Keratinocyte (primary cell): ENCODE results near the gene PNMA1. TPM values are rescaled to one million over a fixed set of nuclear protein-coding genes. Genes with fewer than 3 reads are reported as not detected.

Experiments used
- DNase-seq: peaks from one replicate; pipeline ENCODE4 v3.0.0-alpha.2; 2011; ENCODE audit warnings: low read depth, missing footprints, low spot score
- FAIRE-seq: peaks from 2 replicates; lab custom pipeline; 2011; peaks lifted over from hg19 to GRCh38; lab: Jason Lieb, UNC
- H2AFZ ChIP-seq: 2 replicates; pipeline ENCODE4 v1.6.0; 2012; ENCODE audit warnings: low read length, control low read depth, inconsistent platforms; ENCODE audit not compliant: control insufficient read depth
- H3K27ac ChIP-seq: 2 replicates; pipeline ENCODE4 v1.5.1; 2011; ENCODE audit warnings: low read length; ENCODE audit not compliant: control insufficient read depth, insufficient read depth
- H3K27me3 ChIP-seq: 3 replicates; pipeline ENCODE4 v1.6.0; 2011; ENCODE audit warnings: low read length; ENCODE audit not compliant: control insufficient read depth, insufficient read depth; ENCODE audit errors: extremely low read depth
- H3K36me3 ChIP-seq, 2 experiments: 2 replicates in 1 of 2; 3 replicates in 1 of 2; pipeline ENCODE4 v1.5.1; 2011; ENCODE audit warnings: low read length in 2 of 2, mild to moderate bottlenecking in 1 of 2; ENCODE audit not compliant: control insufficient read depth in 2 of 2, insufficient read depth in 2 of 2; ENCODE audit errors: extremely low read depth in 1 of 2
- H3K4me1 ChIP-seq: 3 replicates; pipeline ENCODE4 v1.5.1; 2011; ENCODE audit warnings: low read length; ENCODE audit not compliant: control insufficient read depth, insufficient read depth; ENCODE audit errors: extremely low read depth
- H3K4me2 ChIP-seq: 3 replicates; pipeline ENCODE4 v1.6.0; 2011; ENCODE audit warnings: low read depth, low read length; ENCODE audit not compliant: control insufficient read depth, insufficient read depth; ENCODE audit errors: extremely low read depth
- H3K4me3 ChIP-seq, 3 experiments: fragments of 200-600 bp in 1 of 3; sonication (generic) in 1 of 3; 2 replicates in 2 of 3; 3 replicates in 1 of 3; pipeline ENCODE4 v1.5.1; 2011 to 2016; ENCODE audit warnings: low read length in 3 of 3, mild to moderate bottlenecking in 3 of 3, control low read depth in 2 of 3, inconsistent platforms in 1 of 3, low read depth in 1 of 3, mixed read lengths in 1 of 3, mixed run types in 1 of 3, moderate library complexity in 1 of 3; ENCODE audit not compliant: control insufficient read depth in 2 of 3, insufficient read depth in 2 of 3; ENCODE audit errors: extremely low read depth in 1 of 3
- H3K79me2 ChIP-seq: 2 replicates; pipeline ENCODE4 v1.6.0; 2012; ENCODE audit warnings: low read length; ENCODE audit not compliant: control insufficient read depth, insufficient read depth
- H3K9ac ChIP-seq: 3 replicates; pipeline ENCODE4 v1.6.0; 2011; ENCODE audit warnings: low read length; ENCODE audit not compliant: control insufficient read depth, insufficient read depth; ENCODE audit errors: extremely low read depth
- H3K9me1 ChIP-seq: 3 replicates; pipeline ENCODE4 v1.6.0; 2011; ENCODE audit warnings: low read length; ENCODE audit not compliant: control insufficient read depth, insufficient read depth; ENCODE audit errors: extremely low read depth
- H3K9me3 ChIP-seq: 2 replicates; pipeline ENCODE4 v1.5.1; 2012; ENCODE audit warnings: low read depth, low read length; ENCODE audit not compliant: control insufficient read depth
- H4K20me1 ChIP-seq: 3 replicates; pipeline ENCODE4 v1.6.0; 2011; ENCODE audit warnings: low read length; ENCODE audit not compliant: control insufficient read depth, insufficient read depth; ENCODE audit errors: extremely low read depth
- EZH2 ChIP-seq: IDR thresholded peaks from one replicate; pipeline ENCODE4 v1.6.1; 2012; ENCODE audit warnings: inconsistent platforms, mild to moderate bottlenecking, low read length, moderate library complexity
- dilution Hi-C: fragments of 300-500 bp; cut with MboI; formaldehyde crosslinking; loops from one replicate; pipeline ENCODE4 v1.7.0; 2020; ENCODE audit warnings: low sequenced_read_pairs; ENCODE audit not compliant: extremely low pct_ligation_motif_present
- polyA plus RNA-seq, 5 experiments: library from polyadenylated mRNA; depleted of rRNA in 3 of 5; stranded (reverse) in 3 of 5; stranded (forward) in 1 of 5; unstranded in 1 of 5; fragments of >200 nt; gene quantifications; 1 replicate in 1 of 5; 2 replicates in 3 of 5; 3 replicates in 1 of 5; pipeline versions ENCODE4 v1.2.1 to v1.2.3, GENCODE V29; 2011 to 2012; ENCODE audit warnings: missing spikeins in 2 of 5, low read depth in 1 of 5, low replicate concordance in 1 of 5
- TF ChIP-seq, protein P1 (sequence below), 3 experiments: IDR thresholded peaks in 1 of 3; conservative IDR thresholded peaks in 1 of 3; optimal IDR thresholded peaks in 1 of 3; 2 replicates in 2 of 3; 3 replicates in 1 of 3; pipeline versions ENCODE3 to v1.5.1; 2011; ENCODE audit warnings: low read length in 3 of 3, mild to moderate bottlenecking in 3 of 3, moderate library complexity in 2 of 3, control low read depth in 1 of 3, inconsistent platforms in 1 of 3; ENCODE audit not compliant: insufficient read depth in 2 of 3; ENCODE audit errors: extremely low read depth in 1 of 3

Gene PNMA1
- polyA plus RNA-seq, 1 donor (not counting 4 experiments of a cell fraction or from before 2014, with no cell fraction given): 8.2 TPM

GRCh38 chr14:73760598-73761586 lies 46.7 kb upstream of the PNMA1 start:
- no peaks in the 10 kb centered on the region for H3K9me3 ChIP-seq
- H3K4me2 ChIP-seq: peak overlapping the region; percentile 98
- H3K27me3 ChIP-seq: no peaks in the 10 kb centered on the region
- H2AFZ ChIP-seq: peak overlapping the region; percentile 80
- H4K20me1 ChIP-seq: no peaks in the 10 kb centered on the region
- peak overlapping the region; percentile 23 to 67 (median 61) for H3K4me3 ChIP-seq
- peaks cover 2% of the 10 kb centered on the region for H3K9me1 ChIP-seq
- no peak for FAIRE-seq
- no peak for TF ChIP-seq EZH2
- TF ChIP-seq, protein P1, sequence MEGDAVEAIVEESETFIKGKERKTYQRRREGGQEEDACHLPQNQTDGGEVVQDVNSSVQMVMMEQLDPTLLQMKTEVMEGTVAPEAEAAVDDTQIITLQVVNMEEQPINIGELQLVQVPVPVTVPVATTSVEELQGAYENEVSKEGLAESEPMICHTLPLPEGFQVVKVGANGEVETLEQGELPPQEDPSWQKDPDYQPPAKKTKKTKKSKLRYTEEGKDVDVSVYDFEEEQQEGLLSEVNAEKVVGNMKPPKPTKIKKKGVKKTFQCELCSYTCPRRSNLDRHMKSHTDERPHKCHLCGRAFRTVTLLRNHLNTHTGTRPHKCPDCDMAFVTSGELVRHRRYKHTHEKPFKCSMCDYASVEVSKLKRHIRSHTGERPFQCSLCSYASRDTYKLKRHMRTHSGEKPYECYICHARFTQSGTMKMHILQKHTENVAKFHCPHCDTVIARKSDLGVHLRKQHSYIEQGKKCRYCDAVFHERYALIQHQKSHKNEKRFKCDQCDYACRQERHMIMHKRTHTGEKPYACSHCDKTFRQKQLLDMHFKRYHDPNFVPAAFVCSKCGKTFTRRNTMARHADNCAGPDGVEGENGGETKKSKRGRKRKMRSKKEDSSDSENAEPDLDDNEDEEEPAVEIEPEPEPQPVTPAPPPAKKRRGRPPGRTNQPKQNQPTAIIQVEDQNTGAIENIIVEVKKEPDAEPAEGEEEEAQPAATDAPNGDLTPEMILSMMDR (optimal IDR thresholded peaks at IDR 0.05 in 1 of 3, IDR thresholded peaks at IDR 0.05 in 1 of 3, conservative IDR thresholded peaks at IDR 0.05 in 1 of 3; ENCODE audit: extremely low read depth in 1 of 3, insufficient read depth in 2 of 3, low read length in 3 of 3): no peak
- H3K27ac ChIP-seq: peak overlapping the region; percentile 98
- H3K36me3 ChIP-seq: peaks cover 0 to 1% of the 10 kb centered on the region in 2 experiments
- dilution Hi-C loops: no loop called here
- H3K9ac ChIP-seq: peak overlapping the region; percentile 96
- H3K79me2 ChIP-seq: peaks cover 60% of the 10 kb centered on the region
- DNase-seq: no peak
- peaks cover 50% of the 10 kb centered on the region for H3K4me1 ChIP-seq

DNA sequence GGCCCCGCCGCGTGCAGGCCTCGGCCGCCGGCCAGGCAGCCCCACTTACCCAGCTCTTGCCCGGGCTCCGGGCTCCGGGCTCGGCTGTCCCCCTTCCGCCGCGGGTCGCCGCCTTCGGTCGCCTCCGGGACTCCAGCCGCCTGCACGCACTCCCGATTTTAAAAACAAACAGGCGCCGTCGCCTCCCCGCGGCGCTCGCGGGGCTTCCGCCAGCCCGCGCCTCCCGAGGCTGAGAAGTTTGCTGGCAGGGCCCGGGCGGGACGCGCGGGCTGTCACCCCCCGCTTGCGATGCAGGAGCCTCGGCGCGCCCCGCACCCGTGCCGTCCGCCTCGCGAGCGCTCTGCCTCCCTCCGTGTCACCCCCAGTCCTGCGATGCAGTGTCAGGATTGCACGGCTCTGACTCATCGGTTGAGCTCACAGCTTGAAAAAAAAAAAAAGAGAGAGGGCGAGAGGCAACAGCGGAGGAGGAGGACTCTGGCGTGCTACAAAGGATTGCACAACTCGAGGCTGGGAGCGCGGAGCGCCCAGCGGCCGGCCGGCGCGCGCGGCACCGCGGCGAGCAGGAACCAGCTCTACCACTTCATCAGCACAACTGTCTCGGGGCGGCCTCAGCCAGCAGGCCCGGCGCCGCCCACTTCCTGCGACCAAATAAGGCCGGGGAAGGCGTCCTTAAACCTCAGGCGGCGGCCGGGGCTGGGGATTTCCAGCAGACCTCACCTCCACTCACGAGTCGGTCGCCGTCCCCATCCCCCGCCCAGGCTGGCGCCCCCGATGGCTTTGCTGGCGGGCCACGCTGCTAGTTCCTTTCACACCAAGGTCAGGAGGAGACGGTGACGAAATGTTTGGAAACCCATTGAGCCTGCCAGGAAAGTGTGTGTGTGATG lies 45.8 kb upstream of the PNMA1 start:
- Histone ChIP-seq H3K36me3 (peaks cover 0 to 2% of the 10 kb centered on the region in 2 experiments), H3K9ac (peak overlapping the region; percentile 96), H3K4me3 (peak overlapping the region; percentile 76 to 89 (median 88)), H3K27me3 (no peaks in the 10 kb centered on the region), H2AFZ (peak overlapping the region; percentile 80), H4K20me1 (no peaks in the 10 kb centered on the region), H3K9me1 (peaks cover 2% of the 10 kb centered on the region), H3K79me2 (peaks cover 61% of the 10 kb centered on the region), H3K4me1 (peaks cover 57% of the 10 kb centered on the region), H3K4me2 (peak overlapping the region; percentile 98), H3K27ac (peak overlapping the region; percentile 98), H3K9me3 (no peaks in the 10 kb centered on the region)
- FAIRE-seq (no peak), DNase-seq (peak; percentile 89)
- TF ChIP-seq, protein P1 (optimal IDR thresholded peaks at IDR 0.05 in 1 of 3, IDR thresholded peaks at IDR 0.05 in 1 of 3, conservative IDR thresholded peaks at IDR 0.05 in 1 of 3; ENCODE audit: extremely low read depth in 1 of 3, insufficient read depth in 2 of 3, low read length in 3 of 3): peak in 1 of 3 experiments; percentile 1
- TF ChIP-seq EZH2: no peak
- dilution Hi-C loops: no loop called here
